ENCODE measurements around the gene FOXP1. TPM values are rescaled to one million over a fixed set of nuclear protein-coding genes. Genes with fewer than 3 reads are reported as not detected.

Gene FOXP1
- total RNA-seq, 1 donor from 2014 or later: 71.3 TPM

DNA sequence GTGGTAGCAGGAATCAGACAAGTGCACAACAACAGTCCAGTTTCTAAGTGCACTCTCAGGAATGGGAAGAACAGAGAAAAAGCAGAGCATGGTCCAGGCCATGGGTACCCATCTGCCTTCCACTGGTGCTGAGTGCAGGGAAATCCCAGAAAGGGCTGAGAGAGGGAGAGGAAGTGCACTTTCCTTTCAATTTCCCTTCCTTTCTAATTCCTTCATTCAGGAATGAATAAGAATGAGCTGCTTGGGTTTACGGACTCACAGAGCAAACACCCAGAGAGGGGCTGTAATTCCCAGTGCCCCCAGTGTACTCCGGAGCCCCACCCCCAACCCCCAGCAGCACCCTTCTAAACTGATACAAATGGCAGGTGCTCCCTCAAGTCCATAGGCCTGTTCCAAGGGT, 300.6 kb downstream of the FOXP1 start:
- H3K4me1 Mint-ChIP-seq (ENCODE audit: unreplicated experiment): peaks cover 6% of the 10 kb centered on the region
- no peaks in the 10 kb centered on the region for H3K36me3 Mint-ChIP-seq (ENCODE audit: low read depth, unreplicated experiment)
- DNase-seq (ENCODE audit: low spot score): no peak
- H3K27ac Mint-ChIP-seq (ENCODE audit: unreplicated experiment): no peak overlapping the region
- no peaks in the 10 kb centered on the region for H3K27me3 Mint-ChIP-seq (ENCODE audit: unreplicated experiment)
- H3K9me3 Mint-ChIP-seq (ENCODE audit: unreplicated experiment): no peaks in the 10 kb centered on the region
- TF ChIP-seq, protein P1, sequence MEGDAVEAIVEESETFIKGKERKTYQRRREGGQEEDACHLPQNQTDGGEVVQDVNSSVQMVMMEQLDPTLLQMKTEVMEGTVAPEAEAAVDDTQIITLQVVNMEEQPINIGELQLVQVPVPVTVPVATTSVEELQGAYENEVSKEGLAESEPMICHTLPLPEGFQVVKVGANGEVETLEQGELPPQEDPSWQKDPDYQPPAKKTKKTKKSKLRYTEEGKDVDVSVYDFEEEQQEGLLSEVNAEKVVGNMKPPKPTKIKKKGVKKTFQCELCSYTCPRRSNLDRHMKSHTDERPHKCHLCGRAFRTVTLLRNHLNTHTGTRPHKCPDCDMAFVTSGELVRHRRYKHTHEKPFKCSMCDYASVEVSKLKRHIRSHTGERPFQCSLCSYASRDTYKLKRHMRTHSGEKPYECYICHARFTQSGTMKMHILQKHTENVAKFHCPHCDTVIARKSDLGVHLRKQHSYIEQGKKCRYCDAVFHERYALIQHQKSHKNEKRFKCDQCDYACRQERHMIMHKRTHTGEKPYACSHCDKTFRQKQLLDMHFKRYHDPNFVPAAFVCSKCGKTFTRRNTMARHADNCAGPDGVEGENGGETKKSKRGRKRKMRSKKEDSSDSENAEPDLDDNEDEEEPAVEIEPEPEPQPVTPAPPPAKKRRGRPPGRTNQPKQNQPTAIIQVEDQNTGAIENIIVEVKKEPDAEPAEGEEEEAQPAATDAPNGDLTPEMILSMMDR (IDR thresholded peaks at IDR 0.05; ENCODE audit: unreplicated experiment): no peak
- no peak overlapping the region for H3K4me3 Mint-ChIP-seq (ENCODE audit: unreplicated experiment)

DNA sequence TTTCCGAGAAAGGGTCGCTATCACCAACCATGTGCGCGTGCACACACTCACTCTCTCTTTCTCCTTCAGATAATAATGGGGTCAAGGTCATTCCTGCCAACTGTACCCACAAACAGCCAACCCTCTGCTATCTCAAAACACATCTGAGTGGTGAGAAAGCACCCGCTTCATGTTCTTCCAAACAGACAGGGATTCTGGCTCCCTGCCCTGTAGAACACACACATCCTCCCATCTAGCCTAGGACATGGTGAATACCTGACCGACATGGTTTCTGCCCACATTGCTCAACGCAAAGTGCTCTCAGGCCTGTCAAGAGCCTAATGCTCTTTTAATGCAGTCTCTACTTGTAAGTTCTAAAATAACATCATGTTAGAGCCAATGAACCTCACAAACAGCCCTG, 302.2 kb downstream of the FOXP1 start:
- no peak for DNase-seq (ENCODE audit: low spot score)
- Mint-ChIP-seq H3K27ac (ENCODE audit: unreplicated experiment) (no peak overlapping the region), H3K9me3 (ENCODE audit: unreplicated experiment) (no peaks in the 10 kb centered on the region), H3K4me3 (ENCODE audit: unreplicated experiment) (no peak overlapping the region), H3K27me3 (ENCODE audit: unreplicated experiment) (no peaks in the 10 kb centered on the region), H3K4me1 (ENCODE audit: unreplicated experiment) (peaks cover 6% of the 10 kb centered on the region), H3K36me3 (ENCODE audit: low read depth, unreplicated experiment) (no peaks in the 10 kb centered on the region)
- TF ChIP-seq, protein P1 (IDR thresholded peaks at IDR 0.05; ENCODE audit: unreplicated experiment): no peak

DNA sequence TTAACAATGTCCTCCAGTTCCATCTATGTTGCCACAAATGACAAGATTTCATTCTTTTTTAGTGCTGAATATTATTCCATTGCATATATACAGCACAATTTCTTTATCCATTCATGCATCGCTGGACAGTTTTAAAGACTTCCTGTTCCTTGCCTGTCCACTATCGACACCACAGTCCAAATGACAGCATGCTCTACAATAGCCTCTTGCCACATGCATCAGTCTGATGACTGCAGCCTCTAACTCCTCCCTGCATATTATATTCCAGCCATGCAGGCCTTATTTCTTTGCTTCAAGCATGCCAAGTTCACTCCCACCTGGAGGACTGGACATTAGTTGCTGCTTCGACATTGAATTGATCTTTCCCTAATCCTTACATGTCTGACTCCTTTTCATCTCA, 306.2 kb downstream of the FOXP1 start:
- Mint-ChIP-seq H3K4me3 (ENCODE audit: unreplicated experiment) (no peak overlapping the region), H3K9me3 (ENCODE audit: unreplicated experiment) (no peaks in the 10 kb centered on the region), H3K4me1 (ENCODE audit: unreplicated experiment) (peaks cover under 1% of the 10 kb centered on the region), H3K36me3 (ENCODE audit: low read depth, unreplicated experiment) (peaks cover 4% of the 10 kb centered on the region), H3K27ac (ENCODE audit: unreplicated experiment) (no peak overlapping the region), H3K27me3 (ENCODE audit: unreplicated experiment) (no peaks in the 10 kb centered on the region)
- DNase-seq (ENCODE audit: low spot score): no peak
- TF ChIP-seq, protein P1 (IDR thresholded peaks at IDR 0.05; ENCODE audit: unreplicated experiment): no peak

DNA sequence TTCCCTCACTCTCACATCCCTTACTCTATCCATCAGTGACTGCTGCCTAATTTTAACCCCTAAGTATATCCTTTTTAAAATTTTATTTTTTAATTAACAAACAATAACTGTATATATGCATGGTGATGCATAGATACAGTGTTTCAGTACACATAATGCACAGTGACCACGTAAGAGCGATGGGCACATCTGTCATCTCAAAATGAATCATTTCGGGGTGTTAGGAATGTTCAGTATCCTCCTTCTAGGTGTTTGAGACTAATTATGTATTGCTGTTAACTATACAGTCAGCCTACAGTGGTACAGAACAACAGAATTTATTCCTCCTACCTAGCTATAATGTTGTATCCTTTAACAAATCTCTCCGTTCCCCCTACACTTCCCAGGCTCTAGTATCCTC, 307.0 kb downstream of the FOXP1 start:
- Mint-ChIP-seq H3K4me1 (ENCODE audit: unreplicated experiment) (no peaks in the 10 kb centered on the region), H3K4me3 (ENCODE audit: unreplicated experiment) (no peak overlapping the region), H3K36me3 (ENCODE audit: low read depth, unreplicated experiment) (peaks cover 4% of the 10 kb centered on the region), H3K27ac (ENCODE audit: unreplicated experiment) (no peak overlapping the region), H3K9me3 (ENCODE audit: unreplicated experiment) (no peaks in the 10 kb centered on the region), H3K27me3 (ENCODE audit: unreplicated experiment) (no peaks in the 10 kb centered on the region)
- TF ChIP-seq, protein P1 (IDR thresholded peaks at IDR 0.05; ENCODE audit: unreplicated experiment): no peak
- DNase-seq (ENCODE audit: low spot score): no peak

DNA sequence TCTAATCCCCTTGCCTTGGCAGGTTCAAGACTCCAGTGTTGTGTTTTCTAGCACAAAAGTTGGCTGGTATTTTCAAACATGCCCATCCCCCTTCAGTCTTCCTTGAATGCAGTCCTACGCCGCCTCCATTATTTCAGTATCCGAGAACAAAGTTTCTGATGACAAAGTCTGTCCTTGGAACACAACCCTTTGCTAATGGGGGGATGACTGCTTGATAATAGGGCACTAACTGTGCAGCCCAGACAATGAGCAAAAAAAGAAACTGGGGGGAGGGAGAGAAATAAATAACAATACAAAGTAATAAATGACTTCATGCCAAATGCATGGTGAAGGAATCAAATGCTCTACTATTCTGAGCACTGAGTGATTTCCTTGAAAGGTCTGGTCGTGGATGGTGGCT, 310.1 kb downstream of the FOXP1 start:
- TF ChIP-seq, protein P1 (IDR thresholded peaks at IDR 0.05; ENCODE audit: unreplicated experiment): no peak
- H3K4me1 Mint-ChIP-seq (ENCODE audit: unreplicated experiment): no peaks in the 10 kb centered on the region

More for the DNA sequence above, 310.1 kb downstream of the FOXP1 start:
- Mint-ChIP-seq H3K27ac (ENCODE audit: unreplicated experiment) (no peak overlapping the region), H3K27me3 (ENCODE audit: unreplicated experiment) (no peaks in the 10 kb centered on the region), H3K4me3 (ENCODE audit: unreplicated experiment) (no peak overlapping the region), H3K36me3 (ENCODE audit: low read depth, unreplicated experiment) (peaks cover 4% of the 10 kb centered on the region), H3K9me3 (ENCODE audit: unreplicated experiment) (no peaks in the 10 kb centered on the region)
- DNase-seq (ENCODE audit: low spot score): no peak
